HepG2 (cell line): ENCODE measurements around the gene DNAJC2.

Source experiments
- ADNP ChIP-seq: sonication (generic); formaldehyde crosslinking; IDR thresholded peaks from 2 replicates; pipeline ENCODE4 v1.4.0; 2020; ENCODE audit warnings: missing genetic modification reagents
- CREB1 ChIP-seq, 2 experiments: fragments of 450-650 bp in 1 of 2; IDR thresholded peaks; 2 replicates each; pipeline ENCODE4 v1.6.1; 2016 to 2017; ENCODE audit warnings: control low read depth in 1 of 2, mild to moderate bottlenecking in 1 of 2, missing compliant biosample characterization in 1 of 2, missing genetic modification characterization in 1 of 2
- ELF4 ChIP-seq: sonication (generic); formaldehyde crosslinking; IDR thresholded peaks from 2 replicates; pipeline ENCODE4 v1.5.0; 2020; ENCODE audit warnings: missing genetic modification reagents, mild to moderate bottlenecking, moderate library complexity, borderline replicate concordance
- ETV6 ChIP-seq: sonication (generic); formaldehyde crosslinking; conservative IDR thresholded peaks from 2 replicates; pipeline ENCODE4 v1.4.0; 2020; ENCODE audit warnings: missing genetic modification reagents
- FOXK2 ChIP-seq: fragments of 450-650 bp; IDR thresholded peaks from 2 replicates; pipeline ENCODE4 v1.6.1; 2016
- NFYB ChIP-seq: sonication (generic); formaldehyde crosslinking; IDR thresholded peaks from 2 replicates; pipeline ENCODE4 v1.4.0; 2020; ENCODE audit warnings: missing genetic modification reagents
- REST ChIP-seq, 2 experiments: IDR thresholded peaks; 2 replicates each; pipeline ENCODE4 v1.6.1; 2011 to 2012; ENCODE audit warnings: low read length in 2 of 2, borderline replicate concordance in 1 of 2, low read depth in 1 of 2, mild to moderate bottlenecking in 1 of 2, moderate library complexity in 1 of 2
- TBX3 ChIP-seq: fragments of 450-650 bp; IDR thresholded peaks from 2 replicates; pipeline ENCODE4 v1.6.1; 2017; ENCODE audit warnings: antibody characterized with exemption, mild to moderate bottlenecking, inconsistent platforms, borderline replicate concordance
- ZFP62 ChIP-seq: sonication (generic); formaldehyde crosslinking; IDR thresholded peaks from 2 replicates; pipeline ENCODE4 v1.4.0; 2020; ENCODE audit warnings: missing genetic modification reagents
- ZNF260 ChIP-seq: sonication (generic); formaldehyde crosslinking; IDR thresholded peaks from 2 replicates; pipeline ENCODE4 v1.4.0; 2020; ENCODE audit warnings: missing genetic modification reagents, low read depth, mild to moderate bottlenecking, borderline replicate concordance

- no peak for TF ChIP-seq ETV6 (CRISPR knock-in tag)
- TF ChIP-seq CREB1 (IDR thresholded peaks at IDR 0.05) = no peak
- no peak for TF ChIP-seq CREB1 (CRISPR knock-in tag; IDR thresholded peaks at IDR 0.05)
- TF ChIP-seq NFYB (CRISPR knock-in tag) = no peak
- no peak for TF ChIP-seq ELF4 (CRISPR knock-in tag)
- no peak for TF ChIP-seq ADNP (CRISPR knock-in tag)
- no peak for TF ChIP-seq ZFP62 (CRISPR knock-in tag)
- no peak for TF ChIP-seq REST (IDR thresholded peaks at IDR 0.05; ENCODE audit: borderline replicate concordance in 1 of 2, low read depth in 1 of 2, low read length in 2 of 2)
- TF ChIP-seq TBX3 = no peak
- TF ChIP-seq ZNF260 (CRISPR knock-in tag) = no peak
- TF ChIP-seq FOXK2 = no peak
Observed at GRCh38 chr7:103314852-103315251, 29.7 kb downstream of the DNAJC2 start.
